MCF 10A (cell line): ENCODE measurements around the gene ZNF397. TPM values are rescaled to one million over a fixed set of nuclear protein-coding genes. Genes with fewer than 3 reads are reported as not detected.

Source experiments
- BruUV-seq: library from RNA; stranded (reverse); fragments of 400-500 nt; replicated peaks from 2 replicates; lab custom pipeline; 2021; lab: Mats Ljungman, UMichigan
- CTCF ChIA-PET: fragments of 300-600 bp; sonication (Branson Sonifier 250); formaldehyde crosslinking; extraction: SDS; loops from one replicate; lab custom pipeline; 2021; ENCODE audit warnings: antibody characterized with exemption, inconsistent platforms; lab: Yijun Ruan, JAX
- POLR2A ChIA-PET: fragments of 300-600, 350-650 bp; sonication (Branson Sonifier 250); formaldehyde crosslinking; extraction: SDS; loops from one replicate; lab custom pipeline; 2020; ENCODE audit warnings: antibody characterized with exemption, inconsistent platforms; lab: Yijun Ruan, JAX
- DNase-seq: peaks from one replicate; pipeline ENCODE4 v3.0.0-alpha.2; 2018; ENCODE audit not compliant: unreplicated experiment
- H3K27ac Mint-ChIP-seq: one replicate; pipeline ENCODE4 v1.8.0; 2022; ENCODE audit warnings: mild to moderate bottlenecking, low read depth, mixed read lengths; ENCODE audit not compliant: unreplicated experiment
- H3K27me3 Mint-ChIP-seq: one replicate; pipeline ENCODE4 v1.8.0; 2022; ENCODE audit warnings: mixed read lengths; ENCODE audit not compliant: insufficient read depth, unreplicated experiment
- H3K36me3 Mint-ChIP-seq: one replicate; pipeline ENCODE4 v1.8.0; 2022; ENCODE audit warnings: mild to moderate bottlenecking, moderate library complexity, mixed read lengths; ENCODE audit not compliant: insufficient read depth, unreplicated experiment
- H3K4me1 Mint-ChIP-seq: one replicate; pipeline ENCODE4 v1.8.0; 2022; ENCODE audit warnings: mixed read lengths; ENCODE audit not compliant: insufficient read depth, unreplicated experiment
- H3K4me3 Mint-ChIP-seq: one replicate; pipeline ENCODE4 v1.8.0; 2022; ENCODE audit warnings: mild to moderate bottlenecking, moderate library complexity, mixed read lengths; ENCODE audit not compliant: unreplicated experiment
- H3K9me3 Mint-ChIP-seq: one replicate; pipeline ENCODE4 v1.8.0; 2022; ENCODE audit warnings: mixed read lengths; ENCODE audit not compliant: unreplicated experiment
- intact Hi-C: fragments of 100-400 bp; cut with micrococcal nuclease; formaldehyde crosslinking; loops from 2 replicates; pipeline ENCODE4 v1.14.1; 2022
- total RNA-seq: library from RNA; stranded (reverse); gene quantifications from 2 replicates; pipeline ENCODE4 v1.2.3, GENCODE V29; 2022
- TF ChIP-seq, protein P1 (sequence below): fragments of 200-600 bp; IDR thresholded peaks from one replicate; pipeline ENCODE4 v1.8.0; 2022; ENCODE audit warnings: antibody characterized with exemption, mild to moderate bottlenecking; ENCODE audit not compliant: unreplicated experiment

The ZNF397 gene
- total RNA-seq, 1 experiment from 2014 or later: 22.5 TPM

DNA sequence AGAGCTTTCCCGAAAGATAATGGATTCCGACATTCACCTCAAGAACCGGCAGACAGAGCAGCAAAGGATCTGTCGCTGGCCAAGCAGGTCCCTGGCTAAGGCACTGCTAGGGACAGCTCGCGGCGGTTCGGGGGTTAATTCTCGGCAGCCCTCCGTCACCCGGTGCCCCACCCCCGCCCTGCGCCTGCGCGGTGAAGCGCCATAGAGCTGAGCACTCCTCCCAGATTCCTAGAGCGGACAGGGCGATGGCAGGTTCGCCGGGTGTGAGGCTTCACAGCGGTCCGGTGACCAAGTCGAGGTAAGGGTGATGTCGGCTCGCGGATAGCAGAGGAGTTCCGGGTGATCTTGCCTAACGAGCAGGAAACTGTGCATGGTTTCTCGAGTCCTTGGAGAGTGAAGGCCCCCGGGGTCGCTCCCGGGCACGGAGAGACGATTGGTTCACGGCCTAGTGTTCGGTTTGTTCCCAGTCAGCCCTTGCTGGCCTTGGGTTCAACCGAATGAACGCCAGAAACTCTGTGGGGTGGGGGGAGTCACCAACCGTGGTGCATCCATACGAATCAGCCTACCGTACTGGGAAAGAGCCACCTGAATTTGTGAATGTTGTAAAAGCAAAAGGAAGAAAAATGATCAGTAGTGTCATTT is 49.4 kb downstream of the ZNF397 start, which contains the start of gene ZSCAN30:
Gene ZSCAN30, minus strand, starts transcription at position 136 of the 642 bp plus-strand sequence. CDS start 25,877 bp downstream, outside the sequence.
- H3K27ac Mint-ChIP-seq: peak within 1 kb of the TSS; percentile 97
- ChIA-PET CTCF (interaction anchor here (1.9 kb wide), 1 partner anchor 96 kb away, joined by 5 read pairs; no protein-coding TSS in a partner anchor), POLR2A (interaction anchor here (0.6 to 2.7 kb wide), 17 partner anchors 8 to 839 kb away, joined by 3 to 58 read pairs (median 5); partner anchors contain the start of genes SLC39A6, ZNF24 and ZNF397)
- H3K27me3 Mint-ChIP-seq: no peaks in the 10 kb centered on the region
- BruUV-seq: no TSS peak
- TF ChIP-seq, protein P1, sequence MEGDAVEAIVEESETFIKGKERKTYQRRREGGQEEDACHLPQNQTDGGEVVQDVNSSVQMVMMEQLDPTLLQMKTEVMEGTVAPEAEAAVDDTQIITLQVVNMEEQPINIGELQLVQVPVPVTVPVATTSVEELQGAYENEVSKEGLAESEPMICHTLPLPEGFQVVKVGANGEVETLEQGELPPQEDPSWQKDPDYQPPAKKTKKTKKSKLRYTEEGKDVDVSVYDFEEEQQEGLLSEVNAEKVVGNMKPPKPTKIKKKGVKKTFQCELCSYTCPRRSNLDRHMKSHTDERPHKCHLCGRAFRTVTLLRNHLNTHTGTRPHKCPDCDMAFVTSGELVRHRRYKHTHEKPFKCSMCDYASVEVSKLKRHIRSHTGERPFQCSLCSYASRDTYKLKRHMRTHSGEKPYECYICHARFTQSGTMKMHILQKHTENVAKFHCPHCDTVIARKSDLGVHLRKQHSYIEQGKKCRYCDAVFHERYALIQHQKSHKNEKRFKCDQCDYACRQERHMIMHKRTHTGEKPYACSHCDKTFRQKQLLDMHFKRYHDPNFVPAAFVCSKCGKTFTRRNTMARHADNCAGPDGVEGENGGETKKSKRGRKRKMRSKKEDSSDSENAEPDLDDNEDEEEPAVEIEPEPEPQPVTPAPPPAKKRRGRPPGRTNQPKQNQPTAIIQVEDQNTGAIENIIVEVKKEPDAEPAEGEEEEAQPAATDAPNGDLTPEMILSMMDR: no peak
- peak; percentile 94 for DNase-seq
- H3K4me1 Mint-ChIP-seq: peaks cover 12% of the 10 kb centered on the region
- H3K9me3 Mint-ChIP-seq: no peaks in the 10 kb centered on the region
- intact Hi-C loops: loop anchor here (1.0 to 5.0 kb wide), 2 partner anchors 49 to 52 kb away; partner anchors contain the start of genes ZNF24 and ZNF397
- peak within 1 kb of the TSS; percentile 97 for H3K4me3 Mint-ChIP-seq
- H3K36me3 Mint-ChIP-seq: peaks cover 22% of the 10 kb centered on the region

DNA sequence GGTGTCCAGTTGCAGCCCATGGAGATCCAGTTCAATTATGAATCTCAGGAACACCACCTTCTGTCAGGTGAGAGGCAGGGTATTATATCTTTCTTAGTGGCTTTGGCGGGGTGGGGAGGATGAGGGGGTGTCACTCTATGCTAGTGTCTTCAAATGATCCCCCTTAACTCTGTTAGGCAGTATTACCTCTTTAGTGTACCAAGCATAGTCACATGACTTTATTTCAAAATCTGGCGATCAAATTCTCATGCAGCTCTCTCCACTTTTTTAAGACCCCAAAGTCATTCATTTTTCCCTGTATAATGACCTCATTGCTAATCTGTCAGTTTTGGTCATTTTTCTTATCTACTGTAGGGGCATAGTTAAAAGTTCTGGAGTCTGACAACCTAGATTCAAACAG is 50.3 kb downstream of the ZNF397 start:
- H3K36me3 Mint-ChIP-seq: peaks cover 22% of the 10 kb centered on the region
- CTCF ChIA-PET: interaction anchor here (0.6 to 1.0 kb wide), 2 partner anchors 52 to 59 kb away, joined by 3 to 4 read pairs; no protein-coding TSS in a partner anchor

DNA sequence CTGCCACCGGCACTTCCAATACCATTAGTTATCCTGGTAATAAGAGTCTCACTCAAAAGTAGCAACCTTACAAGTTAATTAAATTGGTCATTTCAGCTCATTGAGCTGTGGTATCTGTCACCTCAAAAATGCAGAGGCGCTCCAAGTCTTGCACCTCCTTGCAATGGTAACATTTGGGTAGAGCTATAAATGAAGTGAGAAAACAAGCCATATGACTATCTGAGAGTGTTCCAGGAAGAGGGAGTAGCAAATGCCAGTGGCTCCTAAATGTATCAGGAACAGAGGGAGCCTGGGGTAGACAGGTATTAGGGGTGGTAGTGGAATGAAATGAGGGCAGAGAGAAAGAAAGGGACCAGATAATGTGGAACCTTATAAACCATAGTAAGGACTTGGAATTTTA is 55.2 kb downstream of the ZNF397 start:
- intact Hi-C loops: no loop called here
- ChIA-PET POLR2A (no interaction called here), CTCF (no interaction called here)
- no peak overlapping the region for H3K4me3 Mint-ChIP-seq
- no peak for DNase-seq
- peaks cover 45% of the 10 kb centered on the region for H3K36me3 Mint-ChIP-seq
- no peaks in the 10 kb centered on the region for H3K27me3 Mint-ChIP-seq
- TF ChIP-seq, protein P1: no peak
- H3K9me3 Mint-ChIP-seq: peaks cover 6% of the 10 kb centered on the region
- BruUV-seq: no TSS peak
- peaks cover 4% of the 10 kb centered on the region for H3K4me1 Mint-ChIP-seq
- no peak overlapping the region for H3K27ac Mint-ChIP-seq

More for the DNA sequence above, 50.3 kb downstream of the ZNF397 start:
- H3K4me1 Mint-ChIP-seq: peaks cover 12% of the 10 kb centered on the region
- H3K4me3 Mint-ChIP-seq: peak overlapping the region; percentile 97
- H3K27ac Mint-ChIP-seq: peak overlapping the region; percentile 97
- H3K9me3 Mint-ChIP-seq: no peaks in the 10 kb centered on the region
- intact Hi-C loops: loop anchor here (5.0 kb wide), 1 partner anchor 51 kb away; the partner anchor contains the start of gene ZNF24
- TF ChIP-seq, protein P1: no peak
- POLR2A ChIA-PET: interaction anchor here (0.7 to 2.0 kb wide), 9 partner anchors 12 to 477 kb away, joined by 3 to 7 read pairs (median 3); partner anchors contain the start of gene ZNF397
- no peak for DNase-seq
- no peaks in the 10 kb centered on the region for H3K27me3 Mint-ChIP-seq
- no TSS peak for BruUV-seq

DNA sequence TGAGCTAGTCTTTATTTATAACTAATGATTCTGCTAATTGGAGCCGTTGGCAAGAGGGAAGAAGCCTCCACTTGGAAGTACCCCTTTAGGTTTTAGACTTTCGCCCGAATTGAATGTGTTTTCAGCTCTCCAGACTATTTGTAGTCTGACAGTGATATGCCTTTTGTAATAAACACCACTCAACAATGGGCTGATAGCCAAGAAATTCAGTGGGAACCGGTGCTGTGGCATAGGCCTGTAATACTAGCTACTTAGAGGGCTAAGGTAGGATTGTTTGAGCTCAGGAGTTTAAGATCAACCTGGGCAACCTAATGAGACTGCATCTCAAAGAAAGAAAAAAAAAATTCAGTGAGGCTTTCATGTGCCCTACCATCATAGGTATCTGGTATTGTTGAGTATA is 62.8 kb downstream of the ZNF397 start:
- H3K4me1 Mint-ChIP-seq: no peaks in the 10 kb centered on the region
- intact Hi-C loops: no loop called here
- CTCF ChIA-PET: interaction anchor here (0.7 to 1.1 kb wide), 3 partner anchors 9 to 72 kb away, joined by 3 to 5 read pairs (median 3); no protein-coding TSS in a partner anchor
- no peaks in the 10 kb centered on the region for H3K9me3 Mint-ChIP-seq
- no peak overlapping the region for H3K27ac Mint-ChIP-seq
- TF ChIP-seq, protein P1: no peak
- POLR2A ChIA-PET: interaction anchor here (1.0 to 1.2 kb wide), 2 partner anchors 12 to 31 kb away, joined by 3 to 4 read pairs; no protein-coding TSS in a partner anchor
- no peak overlapping the region for H3K4me3 Mint-ChIP-seq
- no TSS peak for BruUV-seq
- no peak for DNase-seq
- no peaks in the 10 kb centered on the region for H3K27me3 Mint-ChIP-seq
- peaks cover 46% of the 10 kb centered on the region for H3K36me3 Mint-ChIP-seq
